NCI-H526 treated with DMSO at 0.1 percent for 48 hours (cell line): ENCODE results near the gene PRDM1.

Experiments
- DNase-seq: peaks from one replicate; lab custom pipeline; 2025; lab: John Stamatoyannopoulos, UW

Gene PRDM1

DNA sequence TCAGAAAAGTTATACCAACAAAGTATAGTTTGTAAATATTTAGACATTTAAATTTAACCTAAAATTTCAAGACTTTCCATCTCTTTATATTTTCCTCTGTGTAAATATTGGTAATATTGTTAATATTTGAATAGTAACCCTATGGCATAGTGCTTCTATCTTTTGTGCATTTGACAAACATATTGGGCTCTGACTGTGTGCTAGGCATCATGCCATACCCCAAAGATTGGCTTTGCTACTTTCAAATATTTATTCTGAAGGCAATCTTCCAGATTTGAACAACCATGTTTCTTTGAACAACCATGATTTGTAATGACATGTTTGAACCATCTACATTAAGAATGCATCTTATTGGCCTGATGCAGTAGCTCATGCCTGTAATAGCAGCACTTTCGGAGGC, 15.5 kb upstream of the PRDM1 start:
- DNase-seq: no peak

- no peak for DNase-seq
These were observed 13.5 kb upstream of the PRDM1 start for GRCh38 chr6:106072501-106073090.

DNA sequence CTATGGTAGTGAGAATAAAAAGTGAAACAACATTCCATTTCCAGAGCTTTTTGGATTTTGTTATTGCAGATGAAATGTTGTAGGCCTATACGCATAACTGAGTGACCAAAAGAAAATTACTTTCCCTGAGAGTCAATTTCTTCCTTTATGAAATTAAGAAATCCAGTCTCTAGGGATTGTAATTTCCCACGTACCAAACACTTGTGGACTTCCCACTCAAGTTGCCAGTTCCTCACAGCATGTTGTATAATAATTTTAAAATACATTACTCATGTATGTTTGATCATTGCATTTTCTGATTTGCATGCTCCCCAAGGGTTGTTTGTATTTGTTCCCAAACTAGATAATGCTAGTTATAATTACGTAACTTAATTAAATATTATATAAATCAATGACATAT, 12.0 kb upstream of the PRDM1 start:
- DNase-seq: no peak

DNA sequence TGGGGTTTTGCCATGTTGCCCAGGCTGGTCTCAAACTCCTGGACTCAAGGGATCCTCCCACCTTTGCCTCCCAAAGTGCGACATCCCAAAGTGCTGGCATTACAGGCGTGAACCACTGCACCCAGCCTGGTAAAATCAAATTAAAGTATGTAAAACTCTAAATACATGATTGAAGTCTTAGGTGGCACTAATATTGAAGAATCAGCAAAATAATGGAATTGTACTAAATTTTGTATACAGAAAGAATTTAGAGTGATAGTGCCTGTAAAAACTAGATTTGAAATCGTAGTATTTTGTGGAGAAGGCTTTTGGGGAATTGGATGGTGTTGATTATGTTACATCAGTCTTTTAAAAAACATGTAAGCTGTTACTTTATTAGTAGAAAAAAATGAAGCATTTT, 10.0 kb upstream of the PRDM1 start:
- DNase-seq: no peak

DNA sequence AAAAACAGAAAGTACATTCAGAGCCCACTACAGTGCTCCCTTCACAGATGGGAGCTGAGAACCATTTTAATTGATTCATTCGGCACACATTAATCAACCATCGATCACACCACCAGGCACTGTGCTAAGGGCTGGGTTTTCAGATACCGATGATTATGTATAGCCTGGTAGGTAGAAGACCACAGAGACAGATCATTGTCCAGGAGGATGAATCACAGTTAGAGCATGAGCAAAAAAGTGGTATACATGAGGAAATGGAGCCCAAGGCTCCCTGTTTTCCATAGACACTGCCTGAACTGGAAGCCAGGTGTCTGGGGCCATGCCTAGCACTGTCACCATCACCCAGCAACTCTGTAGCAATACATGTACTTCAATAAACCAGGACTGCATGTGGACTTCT, 9.0 kb upstream of the PRDM1 start:
- no peak for DNase-seq

GRCh38 chr6:106077881-106078280, 8.3 kb upstream of the PRDM1 start:
- DNase-seq: no peak

DNA sequence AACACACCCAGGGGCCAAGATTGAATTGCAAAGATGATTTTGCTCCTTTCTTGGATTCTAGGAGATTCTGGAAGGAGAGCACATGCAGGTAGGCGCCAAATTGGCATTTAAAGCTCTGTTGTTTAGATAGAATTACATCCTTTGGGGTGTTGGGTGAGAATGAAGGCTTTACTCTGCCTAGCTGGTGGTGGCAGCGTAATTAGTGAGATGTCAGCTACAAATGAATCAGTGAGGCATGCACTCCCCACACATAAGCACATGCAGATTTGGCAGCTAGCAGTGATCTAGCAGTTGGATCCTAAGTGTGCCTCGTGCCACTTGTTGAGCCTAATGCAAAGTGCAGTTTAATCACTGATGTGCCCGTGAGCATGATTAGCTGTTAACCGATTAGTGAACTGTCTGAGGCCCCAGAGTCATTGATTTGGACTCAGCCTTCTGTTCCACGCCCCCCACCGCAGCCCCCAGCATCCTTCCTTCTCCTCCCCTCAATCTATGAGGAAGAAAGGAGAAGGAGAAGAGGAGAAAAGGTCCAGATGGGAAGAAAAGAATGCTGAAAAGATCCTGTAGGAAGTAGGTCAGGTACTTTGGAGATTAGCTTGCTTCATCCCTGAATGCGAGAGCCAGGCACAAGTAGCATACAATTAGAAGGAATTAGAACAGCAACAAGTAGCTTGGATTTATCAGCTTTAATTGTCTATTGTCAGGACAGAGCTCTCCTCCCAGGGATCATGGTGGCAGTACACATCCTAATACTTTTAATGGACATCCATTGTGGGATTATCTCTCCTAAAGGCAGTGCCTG, 6.0 kb upstream of the PRDM1 start:
- no peak for DNase-seq

DNA sequence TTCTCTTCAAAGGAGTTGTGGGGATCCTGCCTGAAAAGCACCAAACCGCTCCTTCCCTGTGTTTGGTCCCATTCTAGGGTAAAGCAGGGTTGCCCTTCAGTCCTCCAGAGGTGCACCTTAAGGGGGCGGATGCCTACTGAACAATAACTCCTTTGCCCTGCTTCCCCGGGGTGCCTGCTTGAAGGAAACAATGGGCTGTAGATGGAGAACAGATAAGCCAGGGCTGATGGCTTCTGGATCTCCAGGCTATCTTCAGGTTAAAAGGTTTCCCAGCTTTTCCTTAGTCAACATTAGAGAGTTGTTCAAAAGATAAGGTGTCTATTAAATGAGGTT, 5.4 kb upstream of the PRDM1 start:
- no peak for DNase-seq

DNA sequence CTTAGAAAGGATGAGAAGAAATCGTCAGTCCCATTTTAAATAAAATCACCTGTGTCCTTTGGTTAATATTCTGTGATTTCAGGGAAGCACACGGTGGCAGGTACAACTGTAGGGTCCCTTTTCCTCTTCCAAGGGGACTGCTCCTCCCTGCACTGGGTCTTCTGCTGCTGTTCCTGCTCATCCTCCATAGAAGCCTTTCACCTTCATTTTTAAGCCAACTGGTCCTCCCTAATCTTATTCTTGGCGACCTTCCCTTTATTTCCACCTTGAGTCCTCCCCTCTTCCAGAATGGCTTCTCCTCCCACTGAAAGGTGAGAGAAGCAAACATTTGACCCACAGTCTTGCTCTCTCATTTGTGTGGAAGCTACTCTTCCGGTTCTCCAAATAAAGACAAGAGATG, 4.4 kb upstream of the PRDM1 start:
- DNase-seq: no peak

DNA sequence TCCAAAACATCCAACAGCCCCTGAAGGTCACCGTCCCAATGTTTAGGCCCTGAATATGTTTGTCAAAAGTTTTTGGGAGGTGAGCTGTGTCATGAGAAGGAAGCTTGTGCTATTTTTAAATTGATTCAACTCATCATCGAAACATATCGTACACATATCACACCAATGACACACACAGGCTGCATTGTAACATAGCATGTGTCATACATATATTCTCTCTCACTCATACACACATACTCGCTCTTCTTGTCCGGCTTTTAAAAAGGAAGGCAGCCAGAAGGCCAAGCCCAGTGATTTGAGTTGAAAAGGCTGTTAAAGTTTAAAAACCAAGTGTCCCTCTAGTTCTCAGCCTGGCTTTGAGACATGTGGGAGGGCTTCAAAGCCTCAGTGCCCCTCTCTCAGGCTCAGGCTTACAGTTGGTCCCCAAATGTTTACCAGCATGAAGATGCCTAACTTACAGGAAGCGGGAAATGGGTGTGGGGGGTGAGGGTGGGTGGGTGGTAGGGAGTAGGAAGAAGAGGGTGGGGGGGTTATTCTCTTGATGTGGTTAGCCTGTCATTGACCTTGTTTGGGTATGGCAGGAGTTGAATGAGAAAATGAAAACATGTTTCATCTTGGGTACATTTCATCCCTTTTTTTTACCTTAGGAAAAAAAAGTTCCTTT, 3.3 kb upstream of the PRDM1 start:
- DNase-seq: no peak

DNA sequence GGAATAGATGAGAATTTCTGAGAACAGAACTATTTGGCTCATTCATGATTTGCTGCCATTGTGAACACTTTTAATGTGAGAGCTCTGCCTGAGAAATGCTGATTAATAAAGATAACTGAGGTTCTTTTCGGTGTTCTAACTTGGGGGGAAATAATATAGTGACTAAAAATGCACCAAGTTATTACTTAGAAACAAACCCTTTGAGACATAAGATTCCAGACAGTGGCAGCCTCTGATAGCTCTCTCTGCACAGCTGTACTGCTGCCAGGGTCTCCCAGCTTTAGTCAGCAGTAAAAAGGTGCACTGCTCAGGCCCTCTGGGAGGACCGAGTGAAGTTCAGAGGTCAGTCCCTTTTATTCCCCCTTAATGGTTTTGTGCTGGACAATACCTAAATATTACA, 2.5 kb upstream of the PRDM1 start:
- DNase-seq: no peak

GRCh38 chr6:106084106-106084988, 1.8 kb upstream of the PRDM1 start:
- DNase-seq: no peak

DNA sequence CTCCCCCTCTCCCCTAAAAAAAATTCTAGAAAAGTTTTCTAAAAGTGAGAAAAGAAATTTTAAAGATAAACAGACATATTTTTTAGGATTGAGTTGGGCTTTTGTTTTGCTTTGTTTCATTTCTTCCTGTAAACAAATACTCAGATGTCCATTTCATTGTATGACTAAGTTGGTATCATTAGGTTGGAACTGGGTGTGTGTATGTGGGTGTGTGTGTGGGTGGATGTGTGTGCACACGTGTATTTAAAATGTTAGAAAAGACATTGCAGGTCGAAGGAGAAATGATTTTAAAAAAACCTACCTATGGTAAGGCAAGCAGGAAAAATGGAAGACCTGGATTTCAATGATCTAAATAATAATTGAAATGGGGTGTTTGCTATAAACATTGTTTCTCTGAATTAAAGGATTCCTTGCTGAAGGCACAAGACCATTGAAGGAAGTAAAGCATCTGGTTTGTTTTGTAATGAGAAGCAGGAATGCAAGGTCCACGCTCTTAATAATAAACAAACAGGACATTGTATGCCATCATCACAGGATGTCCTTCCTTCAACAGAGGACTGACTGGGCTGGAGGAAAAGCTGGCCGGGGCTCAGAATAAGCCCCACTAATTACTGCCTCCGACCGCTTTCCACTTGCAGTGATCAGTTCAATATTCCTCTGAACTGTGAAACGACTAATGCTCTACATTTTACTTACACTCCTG, 996 bp upstream of the PRDM1 start:
- DNase-seq: no peak

DNA sequence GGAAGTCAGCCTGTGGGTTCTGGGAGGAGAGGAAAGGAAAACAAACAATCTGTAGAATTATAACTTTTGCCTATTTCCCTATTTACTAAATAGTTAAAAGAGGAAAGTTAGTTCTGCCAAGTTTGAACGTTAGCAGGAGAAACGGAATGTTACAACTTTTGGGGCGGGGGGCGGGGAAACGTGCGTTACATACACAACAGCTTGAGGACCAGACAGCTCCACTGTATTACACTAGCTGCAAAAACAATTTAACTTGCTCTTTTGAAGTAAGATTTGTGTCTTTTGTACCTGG, 498 bp upstream of the PRDM1 start:
- no peak for DNase-seq

- no peak for DNase-seq
These were observed 659 bp downstream of the PRDM1 start for GRCh38 chr6:106086814-106087175.

- no peak for DNase-seq
These were observed 1.6 kb downstream of the PRDM1 start for GRCh38 chr6:106087548-106088325.

GRCh38 chr6:106090001-106090400, 3.9 kb downstream of the PRDM1 start:
- no peak for DNase-seq

GRCh38 chr6:106092279-106092678, 6.1 kb downstream of the PRDM1 start:
- no peak for DNase-seq

- DNase-seq: no peak
These were observed 8.3 kb downstream of the PRDM1 start for GRCh38 chr6:106094261-106094963.

- no peak for DNase-seq
These were observed 8.8 kb downstream of the PRDM1 start for GRCh38 chr6:106094964-106095335.
